Fibroblast of pulmonary artery (primary cell): ENCODE results near the gene ZNF101.
"Not testable (repeated sequence)": the region's sequence is repeated elsewhere in the genome, so short reads cannot be mapped to it uniquely, and the experiment has no call there.

Experiments used
- DNase-seq: peaks from one replicate; pipeline ENCODE4 v3.0.0-alpha.2; 2010; ENCODE audit warnings: low read depth
- H3K4me3 ChIP-seq: replicated peaks from 2 replicates; pipeline ENCODE4 v1.5.1; 2011; ENCODE audit warnings: low read depth, mild to moderate bottlenecking, control low read depth, low read length, moderate library complexity
- CTCF ChIP-seq: IDR thresholded peaks from 2 replicates; pipeline ENCODE4 v1.5.1; 2011; ENCODE audit warnings: mild to moderate bottlenecking, control low read depth, low read length, inconsistent platforms; ENCODE audit errors: missing control alignments

Gene ZNF101

GRCh38 chr19:19661675-19662251 lies 6.9 kb upstream of the ZNF101 start:
- DNase-seq, result no peak
- TF ChIP-seq CTCF, result no peak
- peak overlapping the region; percentile 84 for H3K4me3 ChIP-seq

DNA sequence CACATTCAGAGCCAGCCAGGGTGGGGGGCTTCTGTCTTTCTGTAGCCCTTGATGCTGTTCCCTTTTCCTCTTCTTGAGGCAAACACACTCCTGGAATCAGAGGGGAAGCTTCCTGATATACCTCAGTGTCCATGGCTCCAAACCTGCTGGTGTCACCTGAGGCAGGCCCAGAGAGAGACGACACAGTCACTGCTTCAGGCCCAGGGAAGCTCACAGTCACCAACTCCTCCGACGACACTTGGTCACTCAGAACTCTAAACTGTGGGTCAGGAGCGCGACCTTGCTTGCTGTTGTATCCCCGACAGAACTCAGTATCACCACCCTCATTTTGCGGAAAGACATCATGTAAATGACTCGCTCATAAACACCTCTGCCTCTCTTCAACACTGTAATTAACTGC lies 6.3 kb upstream of the ZNF101 start:
- no peak for TF ChIP-seq CTCF
- peak overlapping the region; percentile 84 for H3K4me3 ChIP-seq
- no peak for DNase-seq

DNA sequence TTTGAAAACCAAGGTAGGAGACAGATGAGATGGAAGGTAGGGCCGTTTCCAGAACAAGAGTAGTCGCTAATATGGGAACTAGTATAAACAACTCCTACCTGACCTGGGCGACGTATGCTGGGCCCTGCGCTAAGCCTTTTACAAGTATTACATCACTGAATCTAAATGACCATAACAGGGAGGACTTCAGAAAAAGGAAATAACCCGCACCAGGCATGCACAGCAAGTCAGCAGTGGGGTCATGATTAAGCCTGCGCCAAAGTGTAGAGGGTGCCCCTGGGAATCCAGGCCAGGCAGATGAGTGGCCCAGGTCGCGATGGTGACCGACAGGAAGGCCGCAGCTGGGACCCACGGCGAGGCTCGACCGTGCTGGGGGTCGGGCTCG lies 5.8 kb upstream of the ZNF101 start:
- no peak for TF ChIP-seq CTCF
- no peak for DNase-seq
- H3K4me3 ChIP-seq, result peak overlapping the region; percentile 84

GRCh38 chr19:19663256-19664120 lies 5.2 kb upstream of the ZNF101 start, which contains the start of gene ATP13A1:
Gene ATP13A1 (minus strand): TSS chr19:19663676. CDS start chr19:19663666, 10 bp downstream.
- no peak for TF ChIP-seq CTCF

GRCh38 chr19:19665420-19665948 lies 3.2 kb upstream of the ZNF101 start:
- not testable (repeated sequence) for DNase-seq, H3K4me3 ChIP-seq

More at GRCh38 chr19:19663256-19664120, 5.2 kb upstream of the ZNF101 start, which contains the start of gene ATP13A1:
- DNase-seq, result peak; percentile 98
- peak within 1 kb of the TSS; percentile 84 for H3K4me3 ChIP-seq

GRCh38 chr19:19670070-19670551 lies 1.5 kb downstream of the ZNF101 start:
- no peak for DNase-seq
- TF ChIP-seq CTCF, result no peak
- H3K4me3 ChIP-seq, result peak overlapping the region; percentile 88

DNA sequence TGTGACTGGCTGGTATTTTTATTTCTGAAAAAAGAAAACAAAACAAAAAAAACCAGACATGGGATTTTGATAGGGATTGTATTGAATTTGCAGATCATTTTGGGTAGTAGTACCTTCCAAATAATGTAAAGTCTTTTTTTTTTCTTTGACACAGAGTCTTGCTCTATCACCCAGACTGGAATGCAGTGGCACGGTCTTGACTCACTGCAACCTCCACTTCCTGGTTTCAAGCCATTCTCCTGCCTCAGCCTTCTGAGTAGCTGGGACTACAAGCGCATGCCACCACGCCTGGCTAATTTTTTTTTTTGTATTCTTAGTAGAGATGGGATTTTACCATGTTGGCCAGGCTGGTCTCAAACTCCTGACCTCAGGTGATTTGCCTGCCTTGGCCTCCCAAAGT lies 4.2 kb downstream of the ZNF101 start:
- H3K4me3 ChIP-seq, result no peak overlapping the region
- TF ChIP-seq CTCF, result no peak
- no peak for DNase-seq
